AG09319 (cell line): ENCODE results near the gene CNNM2.

Source experiments
- DNase-seq: peaks from one replicate; pipeline ENCODE4 v3.0.0-alpha.2; 2010; ENCODE audit warnings: low read depth; ENCODE audit errors: extremely low read depth
- TF ChIP-seq, protein P1 (sequence below): IDR thresholded peaks from 2 replicates; pipeline ENCODE4 v1.5.1; 2011; ENCODE audit warnings: low read depth, mild to moderate bottlenecking, inconsistent platforms, low read length, moderate library complexity

The CNNM2 gene

DNA sequence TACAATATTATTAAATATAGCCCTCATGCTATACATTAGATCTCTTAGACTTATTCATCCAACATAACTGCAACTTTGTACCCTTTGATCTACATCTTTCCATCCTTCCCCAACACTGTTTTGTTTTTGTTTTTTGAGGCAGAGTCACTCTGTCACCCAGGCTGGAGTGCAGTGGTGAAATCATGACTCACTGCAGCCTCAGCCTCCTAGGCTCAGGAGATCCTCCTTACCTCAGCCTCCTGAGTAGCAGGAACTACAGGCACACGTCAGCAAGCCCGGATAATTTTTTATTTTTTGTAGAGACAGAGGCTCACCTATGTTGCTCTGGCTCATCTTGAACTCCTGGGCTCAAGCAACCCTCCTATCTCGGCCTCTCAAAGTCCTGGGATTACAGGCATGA, 221.7 kb downstream of the CNNM2 start:
- DNase-seq: no peak
- TF ChIP-seq, protein P1, sequence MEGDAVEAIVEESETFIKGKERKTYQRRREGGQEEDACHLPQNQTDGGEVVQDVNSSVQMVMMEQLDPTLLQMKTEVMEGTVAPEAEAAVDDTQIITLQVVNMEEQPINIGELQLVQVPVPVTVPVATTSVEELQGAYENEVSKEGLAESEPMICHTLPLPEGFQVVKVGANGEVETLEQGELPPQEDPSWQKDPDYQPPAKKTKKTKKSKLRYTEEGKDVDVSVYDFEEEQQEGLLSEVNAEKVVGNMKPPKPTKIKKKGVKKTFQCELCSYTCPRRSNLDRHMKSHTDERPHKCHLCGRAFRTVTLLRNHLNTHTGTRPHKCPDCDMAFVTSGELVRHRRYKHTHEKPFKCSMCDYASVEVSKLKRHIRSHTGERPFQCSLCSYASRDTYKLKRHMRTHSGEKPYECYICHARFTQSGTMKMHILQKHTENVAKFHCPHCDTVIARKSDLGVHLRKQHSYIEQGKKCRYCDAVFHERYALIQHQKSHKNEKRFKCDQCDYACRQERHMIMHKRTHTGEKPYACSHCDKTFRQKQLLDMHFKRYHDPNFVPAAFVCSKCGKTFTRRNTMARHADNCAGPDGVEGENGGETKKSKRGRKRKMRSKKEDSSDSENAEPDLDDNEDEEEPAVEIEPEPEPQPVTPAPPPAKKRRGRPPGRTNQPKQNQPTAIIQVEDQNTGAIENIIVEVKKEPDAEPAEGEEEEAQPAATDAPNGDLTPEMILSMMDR: no peak
